ENCODE data around the gene BTG4.

DNA sequence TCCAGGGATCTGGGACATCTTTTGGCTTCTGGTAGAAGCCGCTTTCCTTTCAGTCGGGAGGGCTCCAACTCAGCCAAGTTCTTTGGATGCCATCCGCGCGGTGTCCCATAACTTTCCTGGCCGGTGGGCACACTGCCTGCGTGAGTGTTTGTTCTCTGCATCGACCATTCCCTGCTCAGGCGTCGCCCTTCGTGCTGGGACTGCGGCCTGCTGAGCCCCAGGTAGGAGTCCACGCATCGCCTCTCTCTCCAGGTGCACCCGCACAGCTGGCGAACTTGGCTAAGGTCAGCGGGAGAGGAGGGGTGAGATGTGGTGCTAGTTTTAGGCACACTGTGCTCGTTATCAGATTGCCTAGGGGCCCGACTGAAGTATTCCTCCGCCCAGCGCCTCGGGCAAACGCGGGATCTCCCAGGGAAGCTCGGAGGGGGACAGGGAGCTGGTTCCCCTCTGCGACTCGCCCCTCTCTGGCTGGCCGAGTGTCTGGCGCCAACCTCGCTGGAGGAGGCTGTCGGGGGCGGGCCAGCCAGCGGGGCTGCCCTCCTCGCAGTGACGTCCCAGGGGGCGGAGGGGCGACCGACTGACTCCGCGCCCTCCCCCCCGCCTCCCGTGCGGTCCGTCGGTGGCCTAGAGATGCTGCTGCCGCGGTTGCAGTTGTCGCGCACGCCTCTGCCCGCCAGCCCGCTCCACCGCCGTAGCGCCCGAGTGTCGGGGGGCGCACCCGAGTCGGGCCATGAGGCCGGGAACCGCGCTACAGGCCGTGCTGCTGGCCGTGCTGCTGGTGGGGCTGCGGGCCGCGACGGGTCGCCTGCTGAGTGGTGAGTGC, 28.1 kb upstream of the BTG4 start, which contains the start of gene LAYN:
- TF ChIP-seq BCOR (IDR thresholded peaks at IDR 0.05), result no peak
- TF ChIP-seq ELF4 (CRISPR knock-in tag; IDR thresholded peaks at IDR 0.05), result no peak
- no peak for TF ChIP-seq POLR2A (conservative IDR thresholded peaks at IDR 0.05)
- TF ChIP-seq ESRRA (IDR thresholded peaks at IDR 0.05; ENCODE audit: borderline replicate concordance, low read depth), result no peak
- TF ChIP-seq ATF6 (CRISPR knock-in tag; IDR thresholded peaks at IDR 0.05), result no peak
- TF ChIP-seq, protein P1, sequence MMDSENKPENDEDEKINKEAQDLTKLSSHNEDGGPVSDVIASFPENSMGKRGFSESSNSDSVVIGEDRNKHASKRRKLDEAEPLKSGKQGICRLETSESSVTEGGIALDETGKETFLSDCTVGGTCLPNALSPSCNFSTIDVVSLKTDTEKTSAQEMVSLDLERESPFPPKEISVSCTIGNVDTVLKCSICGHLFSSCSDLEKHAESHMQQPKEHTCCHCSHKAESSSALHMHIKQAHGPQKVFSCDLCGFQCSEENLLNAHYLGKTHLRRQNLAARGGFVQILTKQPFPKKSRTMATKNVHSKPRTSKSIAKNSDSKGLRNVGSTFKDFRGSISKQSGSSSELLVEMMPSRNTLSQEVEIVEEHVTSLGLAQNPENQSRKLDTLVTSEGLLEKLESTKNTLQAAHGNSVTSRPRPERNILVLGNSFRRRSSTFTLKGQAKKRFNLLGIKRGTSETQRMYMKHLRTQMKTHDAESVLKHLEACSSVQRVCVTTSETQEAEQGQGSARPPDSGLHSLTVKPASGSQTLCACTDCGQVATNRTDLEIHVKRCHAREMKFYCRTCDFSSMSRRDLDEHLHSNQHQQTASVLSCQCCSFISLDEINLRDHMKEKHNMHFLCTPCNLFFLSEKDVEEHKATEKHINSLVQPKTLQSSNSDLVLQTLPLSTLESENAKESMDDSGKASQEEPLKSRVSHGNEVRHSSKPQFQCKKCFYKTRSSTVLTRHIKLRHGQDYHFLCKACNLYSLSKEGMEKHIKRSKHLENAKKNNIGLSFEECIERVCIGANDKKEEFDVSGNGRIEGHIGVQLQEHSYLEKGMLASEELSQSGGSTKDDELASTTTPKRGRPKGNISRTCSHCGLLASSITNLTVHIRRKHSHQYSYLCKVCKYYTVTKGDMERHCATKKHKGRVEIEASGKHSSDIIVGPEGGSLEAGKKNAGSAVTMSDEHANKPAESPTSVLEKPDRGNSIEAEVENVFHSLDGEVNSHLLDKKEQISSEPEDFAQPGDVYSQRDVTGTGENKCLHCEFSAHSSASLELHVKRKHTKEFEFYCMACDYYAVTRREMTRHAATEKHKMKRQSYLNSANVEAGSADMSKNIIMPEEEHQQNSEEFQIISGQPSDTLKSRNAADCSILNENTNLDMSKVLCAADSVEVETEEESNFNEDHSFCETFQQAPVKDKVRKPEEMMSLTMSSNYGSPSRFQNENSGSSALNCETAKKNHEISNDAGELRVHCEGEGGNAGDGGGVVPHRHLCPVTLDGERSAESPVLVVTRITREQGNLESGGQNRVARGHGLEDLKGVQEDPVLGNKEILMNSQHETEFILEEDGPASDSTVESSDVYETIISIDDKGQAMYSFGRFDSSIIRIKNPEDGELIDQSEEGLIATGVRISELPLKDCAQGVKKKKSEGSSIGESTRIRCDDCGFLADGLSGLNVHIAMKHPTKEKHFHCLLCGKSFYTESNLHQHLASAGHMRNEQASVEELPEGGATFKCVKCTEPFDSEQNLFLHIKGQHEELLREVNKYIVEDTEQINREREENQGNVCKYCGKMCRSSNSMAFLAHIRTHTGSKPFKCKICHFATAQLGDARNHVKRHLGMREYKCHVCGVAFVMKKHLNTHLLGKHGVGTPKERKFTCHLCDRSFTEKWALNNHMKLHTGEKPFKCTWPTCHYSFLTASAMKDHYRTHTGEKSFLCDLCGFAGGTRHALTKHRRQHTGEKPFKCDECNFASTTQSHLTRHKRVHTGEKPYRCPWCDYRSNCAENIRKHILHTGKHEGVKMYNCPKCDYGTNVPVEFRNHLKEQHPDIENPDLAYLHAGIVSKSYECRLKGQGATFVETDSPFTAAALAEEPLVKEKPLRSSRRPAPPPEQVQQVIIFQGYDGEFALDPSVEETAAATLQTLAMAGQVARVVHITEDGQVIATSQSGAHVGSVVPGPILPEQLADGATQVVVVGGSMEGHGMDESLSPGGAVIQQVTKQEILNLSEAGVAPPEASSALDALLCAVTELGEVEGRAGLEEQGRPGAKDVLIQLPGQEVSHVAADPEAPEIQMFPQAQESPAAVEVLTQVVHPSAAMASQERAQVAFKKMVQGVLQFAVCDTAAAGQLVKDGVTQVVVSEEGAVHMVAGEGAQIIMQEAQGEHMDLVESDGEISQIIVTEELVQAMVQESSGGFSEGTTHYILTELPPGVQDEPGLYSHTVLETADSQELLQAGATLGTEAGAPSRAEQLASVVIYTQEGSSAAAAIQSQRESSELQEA (IDR thresholded peaks at IDR 0.05; ENCODE audit: low read depth), result no peak
- TF ChIP-seq POLR2AphosphoS5 (IDR thresholded peaks at IDR 0.05; ENCODE audit: control insufficient read depth, insufficient read depth, low read depth, low read length), result no peak
- no peak for TF ChIP-seq HDAC6 (IDR thresholded peaks at IDR 0.05; ENCODE audit: low read depth, low read length)
- no peak for TF ChIP-seq MED1 (CRISPR knock-in tag; IDR thresholded peaks at IDR 0.05; ENCODE audit: borderline replicate concordance)

All from K562 (cell line).